Ishikawa (cell line): ENCODE results near the gene SELENOF.

Experiments
- CEBPB ChIP-seq: IDR thresholded peaks from 2 replicates; pipeline ENCODE4 v1.6.1; 2012
- CREB1 ChIP-seq: IDR thresholded peaks from 2 replicates; pipeline ENCODE4 v1.6.1; 2012; ENCODE audit warnings: low read depth
- EGR1 ChIP-seq: IDR thresholded peaks from 2 replicates; pipeline ENCODE4 v1.6.1; 2012
- EP300 ChIP-seq: IDR thresholded peaks from 2 replicates; pipeline ENCODE4 v1.6.1; 2012; ENCODE audit warnings: borderline replicate concordance
- FOXM1 ChIP-seq: IDR thresholded peaks from 2 replicates; pipeline ENCODE4 v1.6.1; 2012; ENCODE audit warnings: low read depth, borderline replicate concordance
- NFIC ChIP-seq: IDR thresholded peaks from 2 replicates; pipeline ENCODE4 v1.6.1; 2012
- RAD21 ChIP-seq: IDR thresholded peaks from 2 replicates; pipeline ENCODE4 v1.6.1; 2012; ENCODE audit warnings: low read depth
- TAF1 ChIP-seq: IDR thresholded peaks from 2 replicates; pipeline ENCODE4 v1.6.1; 2012; ENCODE audit warnings: low read depth, mild to moderate bottlenecking
- TCF12 ChIP-seq: IDR thresholded peaks from 2 replicates; pipeline ENCODE4 v1.6.1; 2012; ENCODE audit warnings: low read depth
- TEAD4 ChIP-seq: IDR thresholded peaks from 2 replicates; pipeline ENCODE4 v1.6.1; 2012
- YY1 ChIP-seq: IDR thresholded peaks from 2 replicates; pipeline ENCODE4 v1.6.1; 2012; ENCODE audit warnings: low read depth
- ZBTB7A ChIP-seq: IDR thresholded peaks from 2 replicates; pipeline ENCODE4 v1.6.1; 2012; ENCODE audit warnings: low read depth
- TF ChIP-seq, protein P1 (sequence below): IDR thresholded peaks from 2 replicates; pipeline ENCODE4 v1.6.1; 2012; ENCODE audit warnings: low read depth, mild to moderate bottlenecking
- TF ChIP-seq, protein P2 (sequence below): IDR thresholded peaks from 2 replicates; pipeline ENCODE4 v1.6.1; 2012
- TF ChIP-seq, protein P3 (sequence below): IDR thresholded peaks from 2 replicates; pipeline ENCODE4 v1.6.1; 2012

The SELENOF gene

DNA sequence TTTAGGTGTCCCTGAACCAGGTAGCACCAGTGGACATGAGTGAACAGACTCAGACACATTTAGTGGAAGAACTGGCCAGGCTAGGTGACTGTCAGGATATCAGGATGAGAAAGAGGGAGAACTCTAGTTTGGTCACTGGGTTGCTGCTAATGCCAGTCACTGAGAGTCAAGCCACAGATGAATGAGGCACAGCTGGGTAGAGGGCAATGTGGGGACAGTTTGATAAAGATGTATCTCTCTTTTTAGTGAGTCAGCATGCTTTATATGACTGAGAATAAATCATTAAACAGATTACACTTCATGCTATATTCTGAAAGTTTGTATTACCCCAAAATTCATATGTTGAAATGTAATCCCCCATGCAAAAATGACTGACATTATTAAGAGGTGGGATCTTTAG, 87.1 kb downstream of the SELENOF start:
- TF ChIP-seq CREB1 (no peak), TAF1 (no peak), TEAD4 (no peak), EP300 (no peak)
- TF ChIP-seq, protein P1, sequence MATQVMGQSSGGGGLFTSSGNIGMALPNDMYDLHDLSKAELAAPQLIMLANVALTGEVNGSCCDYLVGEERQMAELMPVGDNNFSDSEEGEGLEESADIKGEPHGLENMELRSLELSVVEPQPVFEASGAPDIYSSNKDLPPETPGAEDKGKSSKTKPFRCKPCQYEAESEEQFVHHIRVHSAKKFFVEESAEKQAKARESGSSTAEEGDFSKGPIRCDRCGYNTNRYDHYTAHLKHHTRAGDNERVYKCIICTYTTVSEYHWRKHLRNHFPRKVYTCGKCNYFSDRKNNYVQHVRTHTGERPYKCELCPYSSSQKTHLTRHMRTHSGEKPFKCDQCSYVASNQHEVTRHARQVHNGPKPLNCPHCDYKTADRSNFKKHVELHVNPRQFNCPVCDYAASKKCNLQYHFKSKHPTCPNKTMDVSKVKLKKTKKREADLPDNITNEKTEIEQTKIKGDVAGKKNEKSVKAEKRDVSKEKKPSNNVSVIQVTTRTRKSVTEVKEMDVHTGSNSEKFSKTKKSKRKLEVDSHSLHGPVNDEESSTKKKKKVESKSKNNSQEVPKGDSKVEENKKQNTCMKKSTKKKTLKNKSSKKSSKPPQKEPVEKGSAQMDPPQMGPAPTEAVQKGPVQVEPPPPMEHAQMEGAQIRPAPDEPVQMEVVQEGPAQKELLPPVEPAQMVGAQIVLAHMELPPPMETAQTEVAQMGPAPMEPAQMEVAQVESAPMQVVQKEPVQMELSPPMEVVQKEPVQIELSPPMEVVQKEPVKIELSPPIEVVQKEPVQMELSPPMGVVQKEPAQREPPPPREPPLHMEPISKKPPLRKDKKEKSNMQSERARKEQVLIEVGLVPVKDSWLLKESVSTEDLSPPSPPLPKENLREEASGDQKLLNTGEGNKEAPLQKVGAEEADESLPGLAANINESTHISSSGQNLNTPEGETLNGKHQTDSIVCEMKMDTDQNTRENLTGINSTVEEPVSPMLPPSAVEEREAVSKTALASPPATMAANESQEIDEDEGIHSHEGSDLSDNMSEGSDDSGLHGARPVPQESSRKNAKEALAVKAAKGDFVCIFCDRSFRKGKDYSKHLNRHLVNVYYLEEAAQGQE, result no peak

DNA sequence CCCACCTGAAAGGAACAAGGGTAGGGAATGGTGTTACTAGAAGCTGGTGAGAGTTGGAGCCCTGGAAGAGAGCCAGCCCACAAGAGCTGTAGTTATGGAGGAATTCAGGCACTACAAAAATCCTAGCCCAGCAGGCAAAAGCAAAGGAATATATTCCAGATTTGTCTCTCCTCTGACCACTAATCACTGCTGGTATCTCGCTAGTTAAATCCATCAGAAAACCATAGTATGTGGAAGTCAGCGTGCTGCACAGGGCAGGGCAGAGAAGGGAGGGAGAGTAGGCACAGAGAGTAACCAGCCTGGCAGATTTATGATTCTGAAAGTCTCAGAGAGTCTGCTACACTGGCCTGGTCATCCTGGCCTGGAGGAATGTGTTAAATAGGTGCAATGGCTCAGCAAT, 88.6 kb downstream of the SELENOF start:
- no peak for TF ChIP-seq EP300
- no peak for TF ChIP-seq EGR1
- no peak for TF ChIP-seq CREB1
- no peak for TF ChIP-seq FOXM1
- TF ChIP-seq TEAD4, result no peak
- TF ChIP-seq TCF12, result no peak
- no peak for TF ChIP-seq NFIC
- TF ChIP-seq RAD21, result no peak
- TF ChIP-seq YY1, result no peak
- TF ChIP-seq CEBPB, result no peak
- TF ChIP-seq, protein P2, sequence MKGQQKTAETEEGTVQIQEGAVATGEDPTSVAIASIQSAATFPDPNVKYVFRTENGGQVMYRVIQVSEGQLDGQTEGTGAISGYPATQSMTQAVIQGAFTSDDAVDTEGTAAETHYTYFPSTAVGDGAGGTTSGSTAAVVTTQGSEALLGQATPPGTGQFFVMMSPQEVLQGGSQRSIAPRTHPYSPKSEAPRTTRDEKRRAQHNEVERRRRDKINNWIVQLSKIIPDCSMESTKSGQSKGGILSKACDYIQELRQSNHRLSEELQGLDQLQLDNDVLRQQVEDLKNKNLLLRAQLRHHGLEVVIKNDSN, result no peak
- no peak for TF ChIP-seq TAF1
- TF ChIP-seq, protein P1, result no peak

DNA sequence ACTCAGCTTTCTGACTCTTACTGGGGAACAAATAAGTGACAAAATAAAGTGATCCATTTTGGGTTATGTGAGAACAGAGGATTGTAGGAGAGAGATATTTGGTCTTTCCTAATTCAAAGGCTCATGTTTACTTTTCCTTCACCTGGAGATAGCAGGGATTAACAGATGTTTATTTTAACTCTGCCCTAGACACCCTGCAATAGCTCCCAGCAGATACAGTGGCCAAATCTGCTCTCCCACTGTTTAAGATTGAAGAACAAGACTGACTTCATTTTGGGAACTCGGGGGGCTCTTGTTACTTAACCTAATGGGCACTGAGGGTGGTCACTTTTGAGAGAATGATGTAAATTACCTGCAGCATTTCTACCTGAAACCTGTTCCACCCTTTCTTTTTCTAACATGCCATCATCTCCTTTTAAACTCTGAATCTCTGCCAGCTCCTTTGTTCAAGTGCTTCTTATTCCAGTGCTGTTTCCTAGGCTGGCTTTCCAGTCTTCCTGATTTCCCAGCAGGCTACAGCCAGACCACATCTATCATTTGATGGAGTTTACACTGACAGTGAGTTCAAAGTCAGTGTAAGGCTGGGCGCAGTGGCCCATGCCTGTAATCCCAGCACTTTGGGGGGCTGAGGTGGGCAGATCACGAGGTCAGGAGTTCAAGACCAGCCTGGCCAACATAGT, 90.0 kb downstream of the SELENOF start:
- no peak for TF ChIP-seq RAD21
- TF ChIP-seq, protein P1, result no peak
- no peak for TF ChIP-seq NFIC
- TF ChIP-seq YY1, result no peak
- no peak for TF ChIP-seq TCF12
- TF ChIP-seq TAF1, result no peak
- TF ChIP-seq CEBPB, result no peak
- TF ChIP-seq ZBTB7A, result no peak
- TF ChIP-seq, protein P3, sequence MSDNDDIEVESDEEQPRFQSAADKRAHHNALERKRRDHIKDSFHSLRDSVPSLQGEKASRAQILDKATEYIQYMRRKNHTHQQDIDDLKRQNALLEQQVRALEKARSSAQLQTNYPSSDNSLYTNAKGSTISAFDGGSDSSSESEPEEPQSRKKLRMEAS, result no peak
- no peak for TF ChIP-seq EGR1
- TF ChIP-seq TEAD4, result no peak
- no peak for TF ChIP-seq EP300

DNA sequence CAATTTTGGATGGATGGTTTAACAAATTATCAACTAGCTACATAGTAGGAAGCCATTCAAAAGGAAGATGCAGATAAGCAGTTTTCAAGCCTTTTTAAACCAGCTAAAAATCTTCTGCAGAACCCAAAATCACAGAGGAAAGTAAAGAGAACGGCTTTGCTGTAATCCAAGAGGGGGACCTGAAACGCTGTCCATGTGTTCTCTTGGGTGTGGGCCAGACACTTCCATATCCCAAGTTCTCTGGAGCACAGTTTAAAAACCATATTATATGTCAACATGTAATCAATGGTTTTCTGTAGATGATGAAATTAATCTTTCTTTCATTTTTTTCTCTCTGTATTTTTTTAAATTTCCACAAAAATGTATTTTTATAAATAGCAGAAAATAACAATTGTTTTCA, 90.5 kb downstream of the SELENOF start:
- TF ChIP-seq EGR1, result no peak
- TF ChIP-seq TEAD4, result no peak
- no peak for TF ChIP-seq TCF12
- no peak for TF ChIP-seq NFIC
- no peak for TF ChIP-seq YY1
- TF ChIP-seq, protein P2, result no peak
- no peak for TF ChIP-seq RAD21
- TF ChIP-seq ZBTB7A, result no peak
- TF ChIP-seq, protein P3, result no peak
- no peak for TF ChIP-seq FOXM1
- TF ChIP-seq CREB1, result no peak
- TF ChIP-seq EP300, result no peak

DNA sequence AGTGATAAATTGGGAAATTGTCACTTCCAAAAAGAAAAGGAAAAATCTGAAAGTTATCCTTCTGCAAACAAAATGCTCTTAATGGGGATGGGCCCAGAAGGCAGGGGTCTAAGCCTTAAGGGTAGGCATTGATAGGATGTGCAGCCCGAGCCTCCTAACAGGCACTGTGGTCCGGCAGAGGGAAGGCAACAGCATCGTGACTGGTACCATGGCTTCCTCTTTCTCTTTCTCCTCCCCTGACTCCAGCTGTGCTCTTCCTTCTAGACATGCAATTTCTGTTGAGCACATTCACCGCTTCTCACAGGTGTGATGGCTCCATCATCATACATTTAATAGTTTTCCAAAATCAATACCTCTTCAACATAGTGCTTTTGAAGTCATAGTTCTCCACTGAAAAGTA, 91.5 kb downstream of the SELENOF start:
- no peak for TF ChIP-seq YY1
- TF ChIP-seq CEBPB, result no peak
- TF ChIP-seq EP300, result no peak
- TF ChIP-seq TEAD4, result no peak
- TF ChIP-seq FOXM1, result no peak
- TF ChIP-seq, protein P3, result no peak
- no peak for TF ChIP-seq TCF12
- TF ChIP-seq NFIC, result no peak
- TF ChIP-seq, protein P2, result no peak
- no peak for TF ChIP-seq EGR1
- no peak for TF ChIP-seq CREB1
- no peak for TF ChIP-seq RAD21
